ENCODE results near the gene OR1I1. TPM values are rescaled to one million over a fixed set of nuclear protein-coding genes. Genes with fewer than 3 reads are reported as not detected.

The OR1I1 gene, protein sequence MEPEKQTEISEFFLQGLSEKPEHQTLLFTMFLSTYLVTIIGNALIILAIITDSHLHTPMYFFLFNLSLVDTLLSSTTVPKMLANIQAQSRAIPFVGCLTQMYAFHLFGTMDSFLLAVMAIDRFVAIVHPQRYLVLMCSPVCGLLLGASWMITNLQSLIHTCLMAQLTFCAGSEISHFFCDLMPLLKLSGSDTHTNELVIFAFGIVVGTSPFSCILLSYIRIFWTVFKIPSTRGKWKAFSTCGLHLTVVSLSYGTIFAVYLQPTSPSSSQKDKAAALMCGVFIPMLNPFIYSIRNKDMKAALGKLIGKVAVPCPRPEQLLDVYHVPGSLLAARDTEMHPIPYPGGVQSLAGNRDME
- total RNA-seq (2021; ENCODE audit: unreplicated experiment) (not detected), Bru-seq, nascent RNA (not detected), BruChase-seq, experiment 1, labeled RNA remaining after a 6-hour chase (not detected), BruChase-seq, experiment 2, labeled RNA remaining after a 2-hour chase (not detected)
- not detected in 2 replicates for polyA plus RNA-seq (2012)
- long read RNA-seq, result 0 reads

DNA sequence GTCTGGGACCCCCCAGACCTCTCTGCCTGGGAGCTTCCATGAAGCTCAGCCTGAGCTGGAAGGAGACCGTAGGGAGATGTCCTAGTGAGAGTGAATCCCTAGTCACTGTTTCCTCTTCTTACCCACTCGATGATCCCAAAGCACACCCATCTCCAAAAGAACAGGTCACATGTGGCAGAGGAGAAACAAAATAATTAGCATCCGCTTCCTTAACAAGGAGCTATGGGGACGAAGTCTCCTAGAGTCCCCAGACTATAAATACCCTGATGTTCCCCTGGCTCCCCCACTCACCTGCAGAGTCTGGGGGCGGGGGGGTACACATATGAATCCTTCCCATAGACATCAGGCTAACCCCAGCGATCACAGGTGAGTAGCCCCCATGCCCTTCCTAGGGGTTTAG is at the start of gene OR1I1:
TSS of gene OR1I1 (plus strand) at position 301 of the 400 bp plus-strand sequence. CDS start 4,855 bp downstream, outside the sequence.
- Histone ChIP-seq H3K79me2 (ENCODE audit: insufficient read depth, low read length) (no peaks in the 10 kb centered on the region), H3K27ac (ENCODE audit: low read depth, low read length) (no peak within 1 kb of the TSS), H4K20me1 (ENCODE audit: insufficient read depth) (no peaks in the 10 kb centered on the region), H3K36me3 (ENCODE audit: control insufficient read depth in 1 of 2, insufficient read depth in 2 of 2, low read length in 2 of 2) (no peaks in the 10 kb centered on the region), H3K9me3 (ENCODE audit: control insufficient read depth in 1 of 2, insufficient read depth in 1 of 2, low read depth in 1 of 2, low read length in 2 of 2) (no peaks in the 10 kb centered on the region), H3K4me3 (replicated peaks in 1 of 2; ENCODE audit: low read depth in 1 of 2, low read length in 2 of 2) (no peak within 1 kb of the TSS), H3K4me1 (ENCODE audit: control insufficient read depth in 1 of 2, insufficient read depth in 2 of 2, low read length in 2 of 2) (no peaks in the 10 kb centered on the region), H3K27me3 (ENCODE audit: insufficient read depth, low read length) (peaks cover 32% of the 10 kb centered on the region), H2AFZ (ENCODE audit: low read depth, low read length, poor library complexity, severe bottlenecking) (no peak within 1 kb of the TSS), H3K9me2 (ENCODE audit: insufficient read depth) (no peaks in the 10 kb centered on the region), H3K4me2 (ENCODE audit: low read length) (no peak within 1 kb of the TSS), H3K9ac (ENCODE audit: low read length) (no peak within 1 kb of the TSS)
- no peak for DNase-seq (ENCODE audit: low read depth, low spot score)
- TF ChIP-seq YY1 (IDR thresholded peaks at IDR 0.05; ENCODE audit: extremely low read depth, insufficient replicate concordance, low read depth, low read length), result no peak
- no peak for TF ChIP-seq EGR1 (IDR thresholded peaks at IDR 0.05; ENCODE audit: low read depth)
- TF ChIP-seq CEBPB (IDR thresholded peaks at IDR 0.05; ENCODE audit: low read depth), result no peak
- TF ChIP-seq ELF1 (IDR thresholded peaks at IDR 0.05; ENCODE audit: borderline replicate concordance, low read depth), result no peak
- TF ChIP-seq EZH2 (IDR thresholded peaks at IDR 0.05), result no peak
- TF ChIP-seq FOSL1 (IDR thresholded peaks at IDR 0.05; ENCODE audit: low read depth), result no peak
- TF ChIP-seq TCF7L2 (IDR thresholded peaks at IDR 0.05; ENCODE audit: borderline replicate concordance, extremely low read depth, insufficient read depth, insufficient read length), result no peak
- TF ChIP-seq SIN3A (IDR thresholded peaks at IDR 0.05; ENCODE audit: low read depth), result no peak
- TF ChIP-seq, protein P1, sequence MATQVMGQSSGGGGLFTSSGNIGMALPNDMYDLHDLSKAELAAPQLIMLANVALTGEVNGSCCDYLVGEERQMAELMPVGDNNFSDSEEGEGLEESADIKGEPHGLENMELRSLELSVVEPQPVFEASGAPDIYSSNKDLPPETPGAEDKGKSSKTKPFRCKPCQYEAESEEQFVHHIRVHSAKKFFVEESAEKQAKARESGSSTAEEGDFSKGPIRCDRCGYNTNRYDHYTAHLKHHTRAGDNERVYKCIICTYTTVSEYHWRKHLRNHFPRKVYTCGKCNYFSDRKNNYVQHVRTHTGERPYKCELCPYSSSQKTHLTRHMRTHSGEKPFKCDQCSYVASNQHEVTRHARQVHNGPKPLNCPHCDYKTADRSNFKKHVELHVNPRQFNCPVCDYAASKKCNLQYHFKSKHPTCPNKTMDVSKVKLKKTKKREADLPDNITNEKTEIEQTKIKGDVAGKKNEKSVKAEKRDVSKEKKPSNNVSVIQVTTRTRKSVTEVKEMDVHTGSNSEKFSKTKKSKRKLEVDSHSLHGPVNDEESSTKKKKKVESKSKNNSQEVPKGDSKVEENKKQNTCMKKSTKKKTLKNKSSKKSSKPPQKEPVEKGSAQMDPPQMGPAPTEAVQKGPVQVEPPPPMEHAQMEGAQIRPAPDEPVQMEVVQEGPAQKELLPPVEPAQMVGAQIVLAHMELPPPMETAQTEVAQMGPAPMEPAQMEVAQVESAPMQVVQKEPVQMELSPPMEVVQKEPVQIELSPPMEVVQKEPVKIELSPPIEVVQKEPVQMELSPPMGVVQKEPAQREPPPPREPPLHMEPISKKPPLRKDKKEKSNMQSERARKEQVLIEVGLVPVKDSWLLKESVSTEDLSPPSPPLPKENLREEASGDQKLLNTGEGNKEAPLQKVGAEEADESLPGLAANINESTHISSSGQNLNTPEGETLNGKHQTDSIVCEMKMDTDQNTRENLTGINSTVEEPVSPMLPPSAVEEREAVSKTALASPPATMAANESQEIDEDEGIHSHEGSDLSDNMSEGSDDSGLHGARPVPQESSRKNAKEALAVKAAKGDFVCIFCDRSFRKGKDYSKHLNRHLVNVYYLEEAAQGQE (IDR thresholded peaks at IDR 0.05; ENCODE audit: low read depth), result no peak
- no peak for TF ChIP-seq POLR2A (IDR thresholded peaks at IDR 0.05; ENCODE audit: borderline replicate concordance, extremely low read depth, insufficient read depth, insufficient read length)
- no peak for TF ChIP-seq RAD21 (IDR thresholded peaks at IDR 0.05; ENCODE audit: low read depth)
- TF ChIP-seq ZFX (IDR thresholded peaks at IDR 0.05), result no peak
- no peak for TF ChIP-seq SRF (IDR thresholded peaks at IDR 0.05; ENCODE audit: low read depth)
- TF ChIP-seq, protein P2, sequence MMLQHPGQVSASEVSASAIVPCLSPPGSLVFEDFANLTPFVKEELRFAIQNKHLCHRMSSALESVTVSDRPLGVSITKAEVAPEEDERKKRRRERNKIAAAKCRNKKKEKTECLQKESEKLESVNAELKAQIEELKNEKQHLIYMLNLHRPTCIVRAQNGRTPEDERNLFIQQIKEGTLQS (IDR thresholded peaks at IDR 0.05), result no peak
- no peak for TF ChIP-seq EZH2phosphoT487 (IDR thresholded peaks at IDR 0.05; ENCODE audit: borderline replicate concordance)
- TF ChIP-seq CBX3 (IDR thresholded peaks at IDR 0.05; ENCODE audit: low read depth), result no peak
- no peak for TF ChIP-seq SP1 (IDR thresholded peaks at IDR 0.05; ENCODE audit: low read depth)
- ChIA-PET POLR2A (no interaction called here), RAD21 (ENCODE audit: low non-redundant PET in 1 of 2, low total read pairs in 2 of 2, uncharacterized antibody in 2 of 2, unreplicated experiment in 2 of 2) (no interaction called here), CTCF (interaction anchor here (3.3 kb wide), 1 partner anchor 10 kb away, joined by 11 read pairs; no protein-coding TSS in a partner anchor)
- intact Hi-C loops (cut with micrococcal nuclease), result no loop called here
- no peak for ATAC-seq
- no TSS peak for BruUV-seq (replicated peaks)

All from HCT116 (cell line).